B cell (primary cell): ENCODE measurements around the gene HPCAL4. TPM values are rescaled to one million over a fixed set of nuclear protein-coding genes. Genes with fewer than 3 reads are reported as not detected.

Experiments used
- ATAC-seq: fragments of 200-7000 bp; cut with Tn5 transposase; one replicate; pipeline ENCODE4 v1.10.0; 2021; ENCODE audit warnings: low read depth, mild to moderate bottlenecking, moderate number of reproducible peaks, moderate library complexity
- CTCF ChIA-PET: fragments of 350-600 bp; sonication (Branson Sonifier 250); formaldehyde crosslinking; loops from one replicate; lab custom pipeline; 2021; ENCODE audit warnings: antibody characterized with exemption, inconsistent platforms; lab: Charles Lee
- POLR2A ChIA-PET: fragments of 350-600 bp; sonication (Branson Sonifier 250); formaldehyde crosslinking; loops from one replicate; lab custom pipeline; 2021; ENCODE audit warnings: antibody characterized with exemption; lab: Charles Lee
- DNase-seq: peaks from one replicate; pipeline ENCODE4 v3.0.0; 2013
- H2AFZ ChIP-seq: 2 replicates; pipeline ENCODE4 v1.6.1; 2012; ENCODE audit warnings: mild to moderate bottlenecking, low read depth, low read length; ENCODE audit not compliant: insufficient read depth, poor library complexity, severe bottlenecking
- H3K27ac ChIP-seq, 2 donors: 1 replicate in 1 of 2; 2 replicates in 1 of 2; pipeline ENCODE4 v1.5.1; 2012 to 2013; ENCODE audit warnings: low read length in 2 of 2, mild to moderate bottlenecking in 2 of 2, moderate library complexity in 1 of 2
- H3K27me3 ChIP-seq, 4 experiments: fragments of 200-600 bp in 1 of 4; sonication (generic) in 1 of 4; replicated peaks in 1 of 4; 1 replicate in 2 of 4; 2 replicates in 2 of 4; pipeline versions ENCODE4 v1.6.1 to v1.7.0; 2013 to 2016; ENCODE audit warnings: low read length in 3 of 4, mild to moderate bottlenecking in 2 of 4, mixed read lengths in 1 of 4, moderate library complexity in 1 of 4; ENCODE audit not compliant: insufficient read depth in 4 of 4, control insufficient read depth in 3 of 4; ENCODE audit errors: control extremely low read depth in 1 of 4
- H3K36me3 ChIP-seq, 2 experiments: replicated peaks in 1 of 2; 1 replicate in 1 of 2; 2 replicates in 1 of 2; pipeline versions ENCODE4 v1.6.1 to v1.7.1; 2013; ENCODE audit warnings: low read length in 1 of 2; ENCODE audit not compliant: insufficient read depth in 2 of 2, control insufficient read depth in 1 of 2; ENCODE audit errors: control extremely low read depth in 1 of 2, extremely low read depth in 1 of 2
- H3K4me1 ChIP-seq, 2 donors: fragments of 200-600 bp in 1 of 2; sonication (generic) in 1 of 2; 1 replicate in 1 of 2; 2 replicates in 1 of 2; pipeline versions ENCODE4 v1.5.1 to v1.6.1; 2013 to 2017; ENCODE audit warnings: low read length in 2 of 2; ENCODE audit not compliant: control insufficient read depth in 2 of 2, insufficient read depth in 2 of 2
- H3K4me2 ChIP-seq: replicated peaks from 2 replicates; pipeline ENCODE3; 2012; ENCODE audit warnings: mild to moderate bottlenecking, low read depth, low read length; ENCODE audit not compliant: poor library complexity, severe bottlenecking
- H3K4me3 ChIP-seq, 5 experiments: fragments of 200-600 bp in 1 of 5; sonication (generic) in 1 of 5; 1 replicate in 3 of 5; 2 replicates in 2 of 5; pipeline versions ENCODE4 v1.5.1 to v1.7.0; 2011 to 2016; ENCODE audit warnings: low read length in 4 of 5, mild to moderate bottlenecking in 4 of 5, low read depth in 2 of 5, control low read depth in 1 of 5, moderate library complexity in 1 of 5; ENCODE audit not compliant: insufficient read depth in 1 of 5; ENCODE audit errors: control extremely low read depth in 1 of 5, extremely low read depth in 1 of 5
- H3K79me2 ChIP-seq: fragments of 200-600 bp; sonication (generic); one replicate; pipeline ENCODE4 v1.6.0; 2016; ENCODE audit warnings: low read length; ENCODE audit not compliant: control insufficient read depth, insufficient read depth
- H3K9ac ChIP-seq: fragments of 200-600 bp; sonication (generic); 2 replicates; pipeline ENCODE4 v1.6.1; 2017; ENCODE audit warnings: mild to moderate bottlenecking, low read length, moderate library complexity
- H3K9me3 ChIP-seq, 3 donors: one replicate each; pipeline versions ENCODE4 v1.6.1 to v1.7.1; 2013; ENCODE audit warnings: low read length in 2 of 3; ENCODE audit not compliant: control insufficient read depth in 2 of 3, insufficient read depth in 1 of 3; ENCODE audit errors: control extremely low read depth in 1 of 3
- H4K20me1 ChIP-seq: 2 replicates; pipeline ENCODE4 v1.6.0; 2012; ENCODE audit warnings: mild to moderate bottlenecking, low read length; ENCODE audit not compliant: insufficient read depth, control insufficient read depth, poor library complexity, severe bottlenecking
- H3K27ac Mint-ChIP-seq: one replicate; pipeline ENCODE4 v1.8.0; 2021; ENCODE audit warnings: mixed read lengths
- H3K27me3 Mint-ChIP-seq: one replicate; pipeline ENCODE4 v1.8.0; 2021; ENCODE audit warnings: mixed read lengths
- H3K4me1 Mint-ChIP-seq: one replicate; pipeline ENCODE4 v1.8.0; 2021; ENCODE audit warnings: mixed read lengths
- H3K4me3 Mint-ChIP-seq: one replicate; pipeline ENCODE4 v1.8.0; 2021; ENCODE audit warnings: mixed read lengths
- H3K9me3 Mint-ChIP-seq: one replicate; pipeline ENCODE4 v1.8.0; 2022; ENCODE audit warnings: mixed read lengths; ENCODE audit not compliant: insufficient read depth
- CTCF ChIP-seq: fragments of 200-600 bp; IDR thresholded peaks from one replicate; pipeline ENCODE4 v1.8.0; 2022; ENCODE audit warnings: antibody characterized with exemption, mild to moderate bottlenecking
- EZH2 ChIP-seq: IDR thresholded peaks from 2 replicates; pipeline ENCODE4 v1.6.1; 2012; ENCODE audit warnings: borderline replicate concordance, low read depth, mild to moderate bottlenecking, moderate library complexity, low read length; ENCODE audit not compliant: insufficient read depth, poor library complexity, severe bottlenecking
- WGBS: methylation state at CpG from one replicate; pipeline ENCODE4 v1.1.5; 2013; ENCODE audit warnings: missing lambda C conversion rate; ENCODE audit not compliant: insufficient coverage; 5-methylcytosine and 5-hydroxymethylcytosine counted together
- intact Hi-C: fragments of 100-400 bp; cut with micrococcal nuclease; formaldehyde crosslinking; loops from one replicate; pipeline ENCODE4 v1.10.0; 2022
- polyA plus RNA-seq: library from polyadenylated mRNA; depleted of rRNA; stranded (reverse); fragments of >200 nt; gene quantifications from 2 replicates; pipeline ENCODE4 v1.2.3, GENCODE V29; 2012
- total RNA-seq, 2 donors: library from RNA; stranded (reverse); fragments of 120-200 nt in 1 of 2; gene quantifications; 1 replicate in 1 of 2; 2 replicates in 1 of 2; pipeline versions ENCODE4 v1.2.3 to v1.2.4, GENCODE V29; 2013 to 2022

The HPCAL4 gene
- total and polyA plus RNA-seq, 2 donors (not counting 1 experiment from before 2014, with no cell fraction given) = not detected

- CTCF ChIA-PET = interaction anchor here (1.3 to 2.5 kb wide), 2 partner anchors 21 to 26 kb away, joined by 4 to 11 read pairs; no protein-coding TSS in a partner anchor
- H4K20me1 ChIP-seq = no peaks in the 10 kb centered on the region
- H3K79me2 ChIP-seq = no peaks in the 10 kb centered on the region
- Mint-ChIP-seq H3K27ac (no peak overlapping the region), H3K4me1 (peaks cover 2% of the 10 kb centered on the region), H3K4me3 (no peak overlapping the region), H3K27me3 (peaks cover 41% of the 10 kb centered on the region), H3K9me3 (no peaks in the 10 kb centered on the region)
- intact Hi-C loops = no loop called here
- POLR2A ChIA-PET = no interaction called here
- H3K9me3 ChIP-seq = peaks cover 0 to 7% (median 0%) of the 10 kb centered on the region in 3 donors
- H2AFZ ChIP-seq = no peak overlapping the region
- no peak overlapping the region for H3K4me3 ChIP-seq
- no peak overlapping the region for H3K9ac ChIP-seq
- no peak for TF ChIP-seq EZH2
- no peak for TF ChIP-seq CTCF
- DNase-seq (no peak), ATAC-seq (no peak)
- no peak overlapping the region for H3K4me2 ChIP-seq
- H3K4me1 ChIP-seq = peaks cover 0 to 4% of the 10 kb centered on the region in 2 donors
- no peak overlapping the region for H3K27ac ChIP-seq
- WGBS = 82% methylated on average over 2 of the region's 2 CpGs
- H3K36me3 ChIP-seq = no peaks in the 10 kb centered on the region
- peaks cover 0 to 33% (median 12%) of the 10 kb centered on the region in 4 experiments for H3K27me3 ChIP-seq
Observed at GRCh38 chr1:39679821-39680220, 11.4 kb downstream of the HPCAL4 start.

- peaks cover 44% of the 10 kb centered on the region for H3K27me3 Mint-ChIP-seq
Observed at GRCh38 chr1:39678889-39679288, 12.3 kb downstream of the HPCAL4 start.

More at GRCh38 chr1:39678889-39679288, 12.3 kb downstream of the HPCAL4 start:
- H3K27ac Mint-ChIP-seq = no peak overlapping the region
- no peaks in the 10 kb centered on the region for H3K4me1 Mint-ChIP-seq
- Histone ChIP-seq H3K27me3 (peaks cover 0 to 29% (median 8%) of the 10 kb centered on the region in 4 experiments), H3K4me2 (no peak overlapping the region), H3K9ac (no peak overlapping the region), H3K36me3 (no peaks in the 10 kb centered on the region), H3K9me3 (peaks cover 0 to 4% (median 0%) of the 10 kb centered on the region in 3 donors), H3K4me3 (no peak overlapping the region), H3K79me2 (no peaks in the 10 kb centered on the region), H2AFZ (no peak overlapping the region), H4K20me1 (no peaks in the 10 kb centered on the region), H3K27ac (no peak overlapping the region), H3K4me1 (peaks cover 0 to 4% of the 10 kb centered on the region in 2 donors)
- no peak for DNase-seq
- no CpG with 5 or more reads among the region's 2 CpGs for WGBS
- H3K9me3 Mint-ChIP-seq = no peaks in the 10 kb centered on the region
- ChIA-PET POLR2A (no interaction called here), CTCF (no interaction called here)
- ATAC-seq = no peak
- intact Hi-C loops = no loop called here
- no peak overlapping the region for H3K4me3 Mint-ChIP-seq
- TF ChIP-seq EZH2 (no peak), CTCF (no peak)
